AG04450 (cell line): ENCODE measurements around the gene CYB5A. TPM values are rescaled to one million over a fixed set of nuclear protein-coding genes. Genes with fewer than 3 reads are reported as not detected.

Experiments used
- CTCF ChIA-PET: fragments of 300-600, 350-600 bp; formaldehyde crosslinking; extraction: SDS; loops from one replicate; lab custom pipeline; 2022; ENCODE audit warnings: antibody characterized with exemption, inconsistent platforms; lab: Charles Lee
- POLR2A ChIA-PET: fragments of 350-600 bp; formaldehyde crosslinking; extraction: SDS; loops from one replicate; lab custom pipeline; 2021; ENCODE audit warnings: antibody characterized with exemption, inconsistent platforms; lab: Yijun Ruan, JAX
- DNase-seq: peaks from one replicate; pipeline ENCODE4 v3.0.0-alpha.2; 2011; ENCODE audit warnings: low read depth, low spot score
- H3K27ac ChIP-seq: one replicate; pipeline ENCODE4 v1.5.1; 2012; ENCODE audit warnings: low read depth, low read length, control low read depth
- H3K27me3 ChIP-seq: one replicate; pipeline ENCODE4 v1.6.0; 2012; ENCODE audit warnings: low read length; ENCODE audit not compliant: control insufficient read depth, insufficient read depth
- H3K4me3 ChIP-seq: 2 replicates; pipeline ENCODE4 v1.5.1; 2011; ENCODE audit warnings: mild to moderate bottlenecking, low read depth, low read length, control low read depth
- H3K9me3 ChIP-seq: 2 replicates; pipeline ENCODE4 v1.5.1; 2012; ENCODE audit warnings: low read length; ENCODE audit not compliant: control insufficient read depth, insufficient read depth
- CTCF ChIP-seq: IDR thresholded peaks from 2 replicates; pipeline ENCODE4 v1.5.1; 2011; ENCODE audit warnings: low read depth, low read length, control low read depth, inconsistent platforms
- polyA plus RNA-seq: library from polyadenylated mRNA; depleted of rRNA; stranded (reverse); fragments of >200 nt; gene quantifications from 2 replicates; pipeline ENCODE4 v1.2.3, GENCODE V29; 2011

CYB5A gene
- polyA plus RNA-seq, 1 experiment = 95.2 TPM

DNA sequence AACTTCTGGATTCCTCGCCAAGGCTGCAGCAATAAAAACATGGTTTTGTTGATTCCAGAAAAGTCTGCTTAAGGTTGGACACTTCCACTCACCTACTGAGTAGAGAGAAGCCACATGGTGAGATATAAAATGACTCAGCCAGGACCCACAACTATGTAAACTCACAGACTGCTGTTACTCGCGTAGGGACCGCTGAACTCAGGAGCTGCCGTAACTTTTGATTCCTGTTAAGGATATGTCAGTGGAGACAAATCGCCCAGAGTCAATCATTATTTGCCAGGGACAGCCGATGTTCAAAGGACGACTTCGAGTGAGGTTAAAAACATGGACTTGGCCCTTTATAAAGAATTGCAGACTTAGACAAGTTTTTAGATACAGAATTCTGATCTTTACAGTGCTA, 25.6 kb downstream of the CYB5A start:
- Histone ChIP-seq H3K9me3 (no peaks in the 10 kb centered on the region), H3K4me3 (no peak overlapping the region), H3K27ac (no peak overlapping the region), H3K27me3 (no peaks in the 10 kb centered on the region)
- no peak for DNase-seq
- no peak for TF ChIP-seq CTCF
- ChIA-PET POLR2A (no interaction called here), CTCF (no interaction called here)

DNA sequence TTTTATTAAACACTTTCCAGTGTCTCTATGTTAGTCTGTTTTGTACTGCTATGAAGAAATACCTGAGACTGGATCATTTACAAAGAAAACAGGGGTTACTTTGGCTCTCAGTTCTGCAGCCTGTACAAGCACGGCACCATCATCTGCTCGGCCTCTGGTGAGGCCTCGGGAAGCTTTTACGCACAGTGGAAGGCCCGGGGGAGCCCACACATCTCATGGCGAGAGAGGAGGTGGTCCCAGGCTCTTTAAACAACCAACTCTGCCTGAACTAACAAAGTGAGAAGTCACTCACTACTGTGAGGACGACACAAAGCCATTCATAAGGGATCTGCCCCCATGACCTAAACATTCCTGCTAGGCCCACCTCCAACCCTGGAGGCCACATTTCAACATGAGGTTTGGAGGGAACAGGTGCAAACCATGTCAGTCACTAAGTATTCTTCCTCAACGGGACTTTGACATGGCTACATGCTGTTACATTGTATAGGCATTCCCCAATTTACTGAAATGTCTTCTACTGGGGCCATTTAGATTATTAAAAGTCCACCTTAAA, 26.1 kb downstream of the CYB5A start:
- ChIA-PET POLR2A (no interaction called here), CTCF (interaction anchor here (0.6 kb wide), 1 partner anchor 358 kb away, joined by 3 read pairs; no protein-coding TSS in a partner anchor)
- no peak overlapping the region for H3K27ac ChIP-seq
- H3K4me3 ChIP-seq = no peak overlapping the region
- no peak for TF ChIP-seq CTCF
- no peaks in the 10 kb centered on the region for H3K27me3 ChIP-seq
- H3K9me3 ChIP-seq = no peaks in the 10 kb centered on the region
- no peak for DNase-seq

DNA sequence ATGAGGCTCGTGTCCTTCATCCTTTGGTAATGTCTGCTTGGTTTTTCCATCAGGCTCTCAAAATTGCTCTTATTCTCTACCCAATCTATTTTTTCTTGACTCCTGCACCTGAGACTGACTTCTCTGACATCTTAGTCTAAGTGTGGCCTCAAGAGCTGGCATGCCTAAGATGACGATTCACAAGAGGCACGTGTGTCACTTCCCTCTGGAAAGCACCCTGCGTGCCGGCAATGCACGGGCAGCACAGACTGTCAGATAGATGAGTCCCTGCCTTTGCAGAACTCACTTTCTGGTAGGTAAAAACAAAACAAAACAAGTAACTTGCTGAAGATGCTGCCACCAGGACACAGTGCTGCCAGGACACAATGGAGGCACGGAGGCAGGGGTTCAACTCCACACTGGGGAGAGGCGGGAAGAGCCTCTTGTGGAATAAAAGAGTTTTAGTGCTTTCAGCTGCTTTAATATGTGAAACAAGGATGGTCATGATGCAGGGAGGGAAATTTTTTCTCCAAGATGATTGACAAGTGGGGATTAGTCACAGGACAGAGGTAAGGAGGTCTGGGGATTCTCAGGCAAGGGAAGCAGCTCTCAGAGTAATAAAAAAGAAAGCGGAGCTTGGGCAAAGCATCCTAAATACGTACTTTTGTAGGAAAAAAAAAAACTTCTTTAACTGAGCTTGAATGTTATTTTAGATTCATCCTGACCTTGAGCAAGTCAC, 27.3 kb downstream of the CYB5A start:
- no peaks in the 10 kb centered on the region for H3K9me3 ChIP-seq
- ChIA-PET CTCF (no interaction called here), POLR2A (no interaction called here)
- no peaks in the 10 kb centered on the region for H3K27me3 ChIP-seq
- no peak overlapping the region for H3K4me3 ChIP-seq
- H3K27ac ChIP-seq = no peak overlapping the region
- no peak for DNase-seq
- no peak for TF ChIP-seq CTCF

GRCh38 chr18:74261053-74261713, 30.6 kb downstream of the CYB5A start:
- CTCF ChIA-PET = interaction anchor here (1.8 kb wide), 1 partner anchor 20 kb away, joined by 5 read pairs; no protein-coding TSS in a partner anchor
- H3K27me3 ChIP-seq = no peaks in the 10 kb centered on the region
- no peak for DNase-seq
- no peak overlapping the region for H3K4me3 ChIP-seq
- POLR2A ChIA-PET = no interaction called here
- no peaks in the 10 kb centered on the region for H3K9me3 ChIP-seq
- TF ChIP-seq CTCF = no peak
- H3K27ac ChIP-seq = no peak overlapping the region

- H3K27me3 ChIP-seq = no peaks in the 10 kb centered on the region
- no peak overlapping the region for H3K4me3 ChIP-seq
- DNase-seq = no peak
- no peaks in the 10 kb centered on the region for H3K9me3 ChIP-seq
- no peak for TF ChIP-seq CTCF
- H3K27ac ChIP-seq = no peak overlapping the region
- ChIA-PET CTCF (no interaction called here), POLR2A (no interaction called here)
These were observed 32.4 kb downstream of the CYB5A start for GRCh38 chr18:74259347-74259746.
